AG10803 (cell line): ENCODE measurements around the gene TMEM220.
A peak's percentile ranks its signal among the peaks of the same experiment; 100 is the strongest.

ENCODE experiments used
- DNase-seq: peaks from one replicate; pipeline ENCODE4 v3.0.0; 2010; ENCODE audit warnings: low read depth
- H3K4me3 ChIP-seq: 2 replicates; pipeline ENCODE4 v1.5.1; 2011; ENCODE audit warnings: mild to moderate bottlenecking, low read length, control low read depth
- TF ChIP-seq, protein P1 (sequence below): conservative IDR thresholded peaks from 2 replicates; pipeline ENCODE4 v1.5.1; 2011; ENCODE audit warnings: mild to moderate bottlenecking, low read length, control low read depth, inconsistent platforms

The TMEM220 gene

DNA sequence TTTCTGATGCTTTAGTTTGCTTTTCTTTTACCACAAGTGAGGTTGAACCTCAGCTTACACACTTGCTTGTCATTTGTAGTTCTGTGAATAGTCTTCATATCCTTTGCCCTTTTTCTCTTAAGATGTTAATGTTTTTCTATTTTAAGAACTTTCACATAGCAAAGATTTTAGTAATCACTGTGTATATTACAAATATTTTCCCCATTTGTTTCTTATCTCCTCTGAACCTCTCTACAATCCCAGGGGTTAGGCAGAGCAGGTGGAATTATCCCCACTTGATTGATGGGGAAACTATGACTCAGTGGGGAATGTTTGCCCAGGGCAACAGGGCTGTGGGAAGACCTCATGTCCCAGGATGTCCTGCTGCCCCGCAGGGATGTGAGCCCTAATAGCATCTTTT lies 61.0 kb downstream of the TMEM220 start:
- peak; percentile 51 for DNase-seq
- TF ChIP-seq, protein P1, sequence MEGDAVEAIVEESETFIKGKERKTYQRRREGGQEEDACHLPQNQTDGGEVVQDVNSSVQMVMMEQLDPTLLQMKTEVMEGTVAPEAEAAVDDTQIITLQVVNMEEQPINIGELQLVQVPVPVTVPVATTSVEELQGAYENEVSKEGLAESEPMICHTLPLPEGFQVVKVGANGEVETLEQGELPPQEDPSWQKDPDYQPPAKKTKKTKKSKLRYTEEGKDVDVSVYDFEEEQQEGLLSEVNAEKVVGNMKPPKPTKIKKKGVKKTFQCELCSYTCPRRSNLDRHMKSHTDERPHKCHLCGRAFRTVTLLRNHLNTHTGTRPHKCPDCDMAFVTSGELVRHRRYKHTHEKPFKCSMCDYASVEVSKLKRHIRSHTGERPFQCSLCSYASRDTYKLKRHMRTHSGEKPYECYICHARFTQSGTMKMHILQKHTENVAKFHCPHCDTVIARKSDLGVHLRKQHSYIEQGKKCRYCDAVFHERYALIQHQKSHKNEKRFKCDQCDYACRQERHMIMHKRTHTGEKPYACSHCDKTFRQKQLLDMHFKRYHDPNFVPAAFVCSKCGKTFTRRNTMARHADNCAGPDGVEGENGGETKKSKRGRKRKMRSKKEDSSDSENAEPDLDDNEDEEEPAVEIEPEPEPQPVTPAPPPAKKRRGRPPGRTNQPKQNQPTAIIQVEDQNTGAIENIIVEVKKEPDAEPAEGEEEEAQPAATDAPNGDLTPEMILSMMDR: no peak

GRCh38 chr17:10666906-10667305 lies 62.9 kb downstream of the TMEM220 start:
- TF ChIP-seq, protein P1: no peak
- H3K4me3 ChIP-seq: no peak overlapping the region
- DNase-seq: no peak

More for the DNA sequence above, 61.0 kb downstream of the TMEM220 start:
- no peak overlapping the region for H3K4me3 ChIP-seq

GRCh38 chr17:10664571-10664970 lies 65.3 kb downstream of the TMEM220 start:
- TF ChIP-seq, protein P1: no peak
- no peak for DNase-seq
- H3K4me3 ChIP-seq: no peak overlapping the region
